Adrenal gland (tissue), 5 donors: Measurements from ENCODE around the gene RIPOR3.

Experiments
- POLR2A ChIP-seq, 2 donors: fragments of 450-650 bp; IDR thresholded peaks; one replicate each; pipeline ENCODE4 v1.6.1; 2017; ENCODE audit warnings: antibody characterized with exemption in 2 of 2, mild to moderate bottlenecking in 2 of 2, moderate library complexity in 1 of 2
- TF ChIP-seq, protein P1 (sequence below), 6 experiments: fragments of 450-650 bp in 4 of 6; fragments of 200-600 bp in 2 of 6; sonication (generic) in 1 of 6; IDR thresholded peaks; 1 replicate in 5 of 6; 2 replicates in 1 of 6; pipeline versions ENCODE4 v1.5.1 to v1.8.0; 2016 to 2021; ENCODE audit warnings: antibody characterized with exemption in 6 of 6, mild to moderate bottlenecking in 2 of 6, moderate library complexity in 1 of 6
- donor health status: DM: no; HTN: no; CAD: no.

DNA sequence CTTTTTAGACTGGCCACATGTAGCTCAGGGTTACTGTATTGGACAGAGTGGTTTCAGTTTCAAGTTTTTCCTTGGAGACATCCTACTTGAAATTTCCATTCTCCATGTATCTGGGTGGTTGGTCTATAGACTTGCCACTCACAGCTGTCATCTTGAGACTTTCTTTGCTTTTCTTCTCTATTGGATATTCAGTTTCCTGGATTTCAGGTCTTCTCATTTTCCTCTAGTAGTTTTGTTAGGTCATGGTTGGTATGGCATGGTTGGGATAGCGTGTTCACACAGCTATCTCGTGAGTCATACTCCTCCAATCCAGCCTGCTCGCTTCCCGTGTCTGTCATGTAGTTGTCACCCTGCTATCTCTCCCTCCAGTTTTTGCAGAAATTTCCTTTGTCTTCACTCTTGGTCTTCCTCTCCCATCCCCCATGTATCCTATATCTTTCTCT is 132.8 kb downstream of the RIPOR3 start:
- TF ChIP-seq POLR2A (IDR thresholded peaks at IDR 0.05), result no peak
- TF ChIP-seq, protein P1, sequence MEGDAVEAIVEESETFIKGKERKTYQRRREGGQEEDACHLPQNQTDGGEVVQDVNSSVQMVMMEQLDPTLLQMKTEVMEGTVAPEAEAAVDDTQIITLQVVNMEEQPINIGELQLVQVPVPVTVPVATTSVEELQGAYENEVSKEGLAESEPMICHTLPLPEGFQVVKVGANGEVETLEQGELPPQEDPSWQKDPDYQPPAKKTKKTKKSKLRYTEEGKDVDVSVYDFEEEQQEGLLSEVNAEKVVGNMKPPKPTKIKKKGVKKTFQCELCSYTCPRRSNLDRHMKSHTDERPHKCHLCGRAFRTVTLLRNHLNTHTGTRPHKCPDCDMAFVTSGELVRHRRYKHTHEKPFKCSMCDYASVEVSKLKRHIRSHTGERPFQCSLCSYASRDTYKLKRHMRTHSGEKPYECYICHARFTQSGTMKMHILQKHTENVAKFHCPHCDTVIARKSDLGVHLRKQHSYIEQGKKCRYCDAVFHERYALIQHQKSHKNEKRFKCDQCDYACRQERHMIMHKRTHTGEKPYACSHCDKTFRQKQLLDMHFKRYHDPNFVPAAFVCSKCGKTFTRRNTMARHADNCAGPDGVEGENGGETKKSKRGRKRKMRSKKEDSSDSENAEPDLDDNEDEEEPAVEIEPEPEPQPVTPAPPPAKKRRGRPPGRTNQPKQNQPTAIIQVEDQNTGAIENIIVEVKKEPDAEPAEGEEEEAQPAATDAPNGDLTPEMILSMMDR (IDR thresholded peaks at IDR 0.05), result no peak
